GM21619 (cell line): ENCODE measurements around the gene PCSK6.

Source experiments
- ATAC-seq: cut with Tn5 transposase; IDR thresholded peaks from one replicate; pipeline ENCODE4 v1.9.1; 2021; ENCODE audit not compliant: unreplicated experiment

The PCSK6 gene

GRCh38 chr15:101523560-101523940 is 34.0 kb upstream of the PCSK6 start:
- no peak for ATAC-seq

GRCh38 chr15:101522621-101523559 is 33.4 kb upstream of the PCSK6 start:
- ATAC-seq = no peak

- ATAC-seq = no peak
Observed at GRCh38 chr15:101522091-101522490, 32.6 kb upstream of the PCSK6 start.

- no peak for ATAC-seq
Observed at GRCh38 chr15:101521591-101521990, 32.1 kb upstream of the PCSK6 start.

- ATAC-seq = no peak
Observed at GRCh38 chr15:101521069-101521468, 31.6 kb upstream of the PCSK6 start.

- no peak for ATAC-seq
Observed at GRCh38 chr15:101520395-101520794, 30.9 kb upstream of the PCSK6 start.

GRCh38 chr15:101517504-101517903 is 28.0 kb upstream of the PCSK6 start:
- no peak for ATAC-seq

DNA sequence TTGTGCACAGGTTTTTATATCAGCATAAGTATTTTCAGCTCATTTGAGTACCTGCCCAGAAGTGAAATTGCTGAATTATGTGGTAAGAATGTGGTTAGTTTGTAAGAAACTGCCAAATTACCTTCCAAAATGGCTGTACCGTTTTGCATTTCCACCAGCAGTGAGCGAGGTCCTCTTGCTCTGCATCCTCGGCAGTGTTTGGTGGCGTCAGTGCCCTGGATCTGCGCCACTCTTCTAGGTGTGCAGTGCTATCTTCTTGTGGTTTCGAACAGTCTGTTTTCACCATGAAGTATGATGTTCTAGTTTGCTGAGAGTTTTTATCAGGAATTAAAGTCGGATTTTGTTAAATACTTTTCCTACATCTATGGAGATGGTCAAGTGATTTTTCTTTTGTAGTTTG is 24.8 kb upstream of the PCSK6 start:
- no peak for ATAC-seq

- ATAC-seq = no peak
Observed at GRCh38 chr15:101511717-101512116, 22.2 kb upstream of the PCSK6 start.

DNA sequence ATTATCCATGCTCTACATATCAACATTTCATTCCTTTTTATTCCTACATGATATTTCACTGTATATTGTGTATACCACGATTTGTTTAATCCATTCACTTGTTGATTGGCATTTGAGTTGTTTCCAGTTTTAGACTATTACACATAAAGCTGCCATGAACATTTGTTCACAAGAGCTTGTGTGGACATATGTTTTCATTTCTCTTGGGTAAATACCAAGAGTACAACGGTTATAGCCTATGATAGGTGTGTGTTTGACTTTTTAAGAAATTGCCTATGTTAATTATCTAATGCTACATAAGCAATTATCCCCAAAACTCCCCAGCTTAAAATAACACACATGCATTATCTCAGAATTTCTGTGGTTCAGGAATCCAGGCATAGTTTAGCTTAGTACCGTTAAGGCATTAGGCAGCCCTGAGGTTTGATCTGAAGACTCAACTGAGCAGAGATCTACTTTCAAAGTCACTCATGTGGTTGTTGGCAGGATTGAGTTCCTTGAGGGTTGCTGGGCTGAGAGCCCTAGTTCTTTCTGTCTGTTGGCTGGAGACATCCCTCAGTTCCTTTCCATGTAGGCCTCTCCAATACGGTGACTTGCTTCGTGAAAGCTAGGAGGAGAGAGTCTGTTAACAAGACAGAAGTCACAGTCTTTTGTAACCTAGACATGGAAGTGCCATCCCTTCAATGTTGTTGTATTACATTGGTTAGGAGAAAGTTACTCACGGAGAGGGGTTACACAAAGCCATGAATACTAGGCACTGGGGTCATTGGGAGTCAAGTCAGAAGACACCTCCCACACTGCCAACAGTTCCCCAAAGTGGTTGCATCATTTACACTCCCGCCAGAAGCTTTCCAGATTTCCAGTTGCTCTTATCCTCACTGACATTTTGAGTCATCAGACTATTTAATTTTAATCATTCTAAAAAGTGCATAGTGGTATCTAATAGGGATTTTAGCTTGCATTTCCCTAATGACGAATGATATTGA is 21.0 kb upstream of the PCSK6 start:
- no peak for ATAC-seq

DNA sequence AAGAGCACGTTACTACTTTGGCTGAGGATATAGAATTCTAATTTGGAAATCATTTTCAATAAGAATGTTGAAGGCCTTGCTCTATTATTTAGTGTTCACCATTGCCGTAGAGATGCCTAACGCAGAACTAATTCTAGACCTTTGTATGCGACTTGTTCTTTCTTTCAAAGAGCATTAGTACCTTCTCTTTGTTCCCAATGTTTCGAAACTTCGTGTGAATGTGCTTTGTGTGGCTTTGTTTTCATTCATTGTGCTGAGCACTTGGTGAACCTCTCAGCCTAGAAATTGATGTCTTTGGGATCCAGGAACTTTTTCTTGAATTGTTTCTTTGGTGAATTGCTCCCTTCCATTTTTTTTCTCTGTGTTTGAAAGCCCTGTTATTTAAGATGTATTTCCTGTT is 19.8 kb upstream of the PCSK6 start:
- no peak for ATAC-seq

GRCh38 chr15:101506491-101506890 is 17.0 kb upstream of the PCSK6 start:
- ATAC-seq = no peak

DNA sequence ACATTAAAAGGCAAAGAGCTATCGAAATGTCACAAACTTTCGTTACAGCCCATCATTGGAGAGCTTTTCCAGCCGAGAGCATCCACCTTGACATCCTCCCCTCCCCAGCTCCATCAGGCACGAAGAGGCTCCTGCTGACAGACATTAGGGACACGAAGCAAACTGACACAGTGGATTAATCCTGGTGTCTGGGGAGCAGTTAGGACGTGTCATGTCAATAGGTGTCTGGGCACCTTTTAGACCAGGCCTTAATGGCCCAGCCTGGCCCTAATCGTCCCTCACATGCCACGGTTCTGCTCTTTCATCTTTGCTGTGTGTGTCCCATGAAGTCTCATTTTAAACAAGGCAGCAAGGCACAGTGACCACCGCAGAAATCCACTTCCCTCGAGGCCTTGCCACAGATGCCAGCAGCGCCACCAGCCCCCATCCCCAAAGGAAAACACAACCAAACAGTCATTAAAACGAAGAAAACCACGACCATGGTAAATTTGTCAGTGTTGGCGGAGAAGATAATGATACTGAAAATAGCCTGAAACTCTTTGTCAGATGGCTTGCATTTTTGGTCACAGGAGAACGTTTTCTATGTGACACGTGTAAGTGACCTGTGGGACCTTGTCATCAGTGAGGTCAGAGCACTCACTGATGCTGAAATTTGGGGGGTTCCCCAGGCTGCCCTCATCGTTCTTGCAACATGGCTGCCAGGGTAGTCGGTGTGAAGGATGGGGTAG is 16.3 kb upstream of the PCSK6 start:
- no peak for ATAC-seq

- no peak for ATAC-seq
Observed at GRCh38 chr15:101504866-101505609, 15.5 kb upstream of the PCSK6 start.

- no peak for ATAC-seq
Observed at GRCh38 chr15:101504373-101504772, 14.9 kb upstream of the PCSK6 start.

- no peak for ATAC-seq
Observed at GRCh38 chr15:101503296-101503599, 13.7 kb upstream of the PCSK6 start.

DNA sequence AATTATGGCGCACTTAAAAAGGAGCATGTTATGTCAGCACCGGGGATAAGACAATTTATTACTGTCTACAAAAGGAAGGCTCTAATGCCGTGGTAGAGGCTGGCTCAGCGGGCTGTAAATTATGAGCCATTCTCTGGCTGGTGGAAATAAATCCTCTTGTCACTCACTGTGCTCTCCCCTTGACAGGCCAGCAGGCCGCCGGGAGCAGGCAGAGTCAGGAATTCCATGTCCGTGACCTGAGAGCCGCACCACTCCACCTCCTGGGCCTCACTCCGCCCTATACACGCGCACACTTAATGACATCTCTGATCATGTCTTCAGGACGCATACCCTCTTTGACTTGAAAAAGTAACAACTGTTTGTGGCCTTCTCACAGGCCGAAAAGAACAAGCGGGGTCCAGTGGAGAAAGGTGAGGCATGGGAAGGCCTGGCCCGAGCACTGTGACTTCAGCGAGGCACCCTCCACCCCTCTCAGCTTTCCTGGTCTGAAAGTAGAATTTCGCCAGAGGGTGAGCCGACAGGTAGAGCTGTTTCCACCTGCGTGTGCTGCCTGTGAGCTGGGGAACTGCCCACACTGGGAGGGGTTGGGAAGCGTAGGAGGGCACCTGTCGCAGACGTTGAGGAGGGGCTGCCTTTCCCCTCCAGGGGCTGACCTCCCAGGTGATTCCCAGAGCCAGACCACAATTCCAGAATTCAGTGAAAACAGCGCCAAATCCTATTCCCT is 13.2 kb upstream of the PCSK6 start:
- no peak for ATAC-seq

- peak; percentile 65 for ATAC-seq
Observed at GRCh38 chr15:101501703-101502373, 12.3 kb upstream of the PCSK6 start.

- ATAC-seq = no peak
Observed at GRCh38 chr15:101500865-101501551, 11.5 kb upstream of the PCSK6 start.
